GM12878 (cell line): ENCODE measurements around the gene FAM222B. TPM values are rescaled to one million over a fixed set of nuclear protein-coding genes. Genes with fewer than 3 reads are reported as not detected.

Source experiments
- ATAC-seq: fragments of 200-7000 bp; cut with Tn5 transposase; 3 replicates; pipeline ENCODE4 v1.9.1; 2020; ENCODE audit warnings: mild to moderate bottlenecking, moderate library complexity
- BruUV-seq: library from RNA; stranded (reverse); fragments of 400-500 nt; replicated peaks from 2 replicates; lab custom pipeline; 2021; lab: Mats Ljungman, UMichigan
- CTCF ChIA-PET: fragments of 300-600 bp; sonication (Branson Sonifier 250); formaldehyde crosslinking; extraction: SDS; loops from one replicate; lab custom pipeline; 2021; ENCODE audit warnings: inconsistent platforms; lab: Yijun Ruan, JAX
- POLR2A ChIA-PET: fragments of 350-600 bp; formaldehyde crosslinking; extraction: SDS; loops from one replicate; lab custom pipeline; 2021; ENCODE audit warnings: inconsistent platforms; lab: Charles Lee
- RAD21 ChIA-PET: fragments of 300-600 bp; sonication (Branson Sonifier 250); formaldehyde crosslinking; loops from one replicate; lab custom pipeline; 2023; ENCODE audit warnings: antibody characterized with exemption; ENCODE audit not compliant: unreplicated experiment; lab: Charles Lee
- SMC1A ChIA-PET: fragments of 300-600 bp; sonication (Branson Sonifier 250); formaldehyde crosslinking; loops from one replicate; lab custom pipeline; 2023; ENCODE audit not compliant: unreplicated experiment, uncharacterized antibody; lab: Charles Lee
- DNase-seq: peaks from one replicate; pipeline ENCODE4 v3.0.0-alpha.2; 2011; ENCODE audit warnings: low read depth, low spot score
- FAIRE-seq: peaks from 3 replicates; lab custom pipeline; 2011; peaks lifted over from hg19 to GRCh38; lab: Jason Lieb, UNC
- H2AFZ ChIP-seq: 2 replicates; pipeline ENCODE4 v1.6.0; 2011; ENCODE audit warnings: low read depth, low read length, control low read depth; ENCODE audit not compliant: control insufficient read depth
- H3K27ac ChIP-seq: 2 replicates; pipeline ENCODE4 v1.5.1; 2011; ENCODE audit warnings: control low read depth; ENCODE audit not compliant: control insufficient read depth, insufficient read depth
- H3K27me3 ChIP-seq, 2 experiments: replicated peaks in 1 of 2; 2 replicates each; pipeline versions ENCODE4 v1.6.0 to v1.6.1; 2011; ENCODE audit warnings: low read length in 1 of 2; ENCODE audit not compliant: control insufficient read depth in 2 of 2, insufficient read depth in 2 of 2
- H3K36me3 ChIP-seq, 2 experiments: 2 replicates each; pipeline ENCODE4 v1.5.1; 2011; ENCODE audit warnings: low read length in 1 of 2; ENCODE audit not compliant: control insufficient read depth in 2 of 2, insufficient read depth in 2 of 2
- H3K4me1 ChIP-seq: 2 replicates; pipeline ENCODE4 v1.6.1; 2011; ENCODE audit warnings: mild to moderate bottlenecking, low read length, moderate library complexity, mixed read lengths; ENCODE audit not compliant: control insufficient read depth, insufficient read depth
- H3K4me2 ChIP-seq: 2 replicates; pipeline ENCODE4 v1.6.0; 2011; ENCODE audit warnings: control low read depth; ENCODE audit not compliant: control insufficient read depth, insufficient read depth
- H3K4me3 ChIP-seq: fragments of 200-600 bp; sonication (generic); 2 replicates; pipeline ENCODE4 v1.5.1; 2016
- H3K79me2 ChIP-seq: 2 replicates; pipeline ENCODE4 v1.6.0; 2011; ENCODE audit warnings: low read length; ENCODE audit not compliant: control insufficient read depth, insufficient read depth
- H3K9ac ChIP-seq: 2 replicates; pipeline ENCODE4 v1.8.0; 2011; ENCODE audit warnings: low read length, control low read depth, mixed read lengths; ENCODE audit not compliant: control insufficient read depth, insufficient read depth
- H3K9me3 ChIP-seq: replicated peaks from 3 replicates; pipeline ENCODE4 v1.5.1; 2011; ENCODE audit warnings: mild to moderate bottlenecking, low read length; ENCODE audit not compliant: control insufficient read depth, insufficient read depth
- H4K20me1 ChIP-seq: 2 replicates; pipeline ENCODE4 v1.6.0; 2011; ENCODE audit not compliant: control insufficient read depth, insufficient read depth
- BCLAF1 ChIP-seq: fragments of 450-650 bp; IDR thresholded peaks from 2 replicates; pipeline ENCODE4 v1.6.1; 2017; ENCODE audit warnings: antibody characterized with exemption, mild to moderate bottlenecking, moderate library complexity
- E2F4 ChIP-seq: IDR thresholded peaks from 2 replicates; pipeline ENCODE4 v1.6.1; 2012; ENCODE audit warnings: low read depth, low read length, improper control_type of control experiment
- EED ChIP-seq: sonication (generic); IDR thresholded peaks from 2 replicates; pipeline ENCODE4 v1.6.1; 2016; ENCODE audit warnings: antibody characterized with exemption, low read depth
- GABPA ChIP-seq: IDR thresholded peaks from 2 replicates; pipeline ENCODE4 v1.6.1; 2014; ENCODE audit warnings: antibody characterized with exemption, low read depth, mild to moderate bottlenecking, inconsistent platforms
- JUND ChIP-seq: IDR thresholded peaks from 2 replicates; pipeline ENCODE4 v1.6.1; 2012; ENCODE audit warnings: low read depth, mild to moderate bottlenecking, low read length, improper control_type of control experiment, moderate library complexity
- KAT2A ChIP-seq: conservative IDR thresholded peaks from 2 replicates; pipeline ENCODE4 v1.6.1; 2011; ENCODE audit warnings: low read depth, low read length; ENCODE audit not compliant: control insufficient read depth
- NFYA ChIP-seq: IDR thresholded peaks from 2 replicates; pipeline ENCODE4 v1.6.1; 2011; ENCODE audit warnings: low read depth, mild to moderate bottlenecking, low read length, improper control_type of control experiment, borderline replicate concordance
- POU2F2 ChIP-seq: IDR thresholded peaks from 3 replicates; pipeline ENCODE4 v1.6.1; 2011; ENCODE audit warnings: low read depth, mild to moderate bottlenecking, low read length, borderline replicate concordance
- RCOR1 ChIP-seq: conservative IDR thresholded peaks from 2 replicates; pipeline ENCODE4 v1.6.1; 2012; ENCODE audit warnings: low read depth, low read length, improper control_type of control experiment
- SUPT20H ChIP-seq: IDR thresholded peaks from 2 replicates; pipeline ENCODE4 v1.6.1; 2011; ENCODE audit warnings: low read depth, mild to moderate bottlenecking, low read length, moderate library complexity, borderline replicate concordance; ENCODE audit not compliant: control insufficient read depth
- USF1 ChIP-seq: IDR thresholded peaks from 2 replicates; pipeline ENCODE4 v1.6.1; 2011; ENCODE audit warnings: borderline replicate concordance, low read depth, mild to moderate bottlenecking, moderate library complexity, mixed read lengths, low read length; ENCODE audit not compliant: insufficient read depth; ENCODE audit errors: extremely low read length
- ZNF274 ChIP-seq: IDR thresholded peaks from one replicate; pipeline ENCODE4 v1.8.0; 2011; ENCODE audit not compliant: insufficient read length, insufficient read depth
- ZSCAN29 ChIP-seq: fragments of 450-650 bp; IDR thresholded peaks from 2 replicates; pipeline ENCODE4 v1.6.1; 2017; ENCODE audit warnings: mild to moderate bottlenecking, moderate library complexity
- WGBS: methylation state at CpG from one replicate; pipeline ENCODE4 v1.1.6; 2016; ENCODE audit warnings: low lambda C conversion rate; ENCODE audit not compliant: insufficient replicate concordance, insufficient coverage; ENCODE audit errors: missing lambda C conversion rate; 5-methylcytosine and 5-hydroxymethylcytosine counted together
- in situ Hi-C: fragments of 300-500 bp; cut with MboI; formaldehyde crosslinking; loops from 9 replicates; pipeline ENCODE4 v1.14.3; 2018; ENCODE audit warnings: mixed read lengths
- intact Hi-C: fragments of 100-400 bp; cut with micrococcal nuclease; formaldehyde crosslinking; loops from one replicate; pipeline ENCODE4 v1.14.2; 2022; ENCODE audit not compliant: unreplicated experiment
- polyA plus RNA-seq, 11 experiments: library from polyadenylated mRNA; depleted of rRNA in 4 of 11; unstranded in 6 of 11; stranded (reverse) in 5 of 11; fragments of >200 nt; fragmentation: Nextera tagmentation in 4 of 11; fragmentation: Illumina TruSeq in 1 of 11; extraction: Ambion mirVana in 4 of 11; extraction: Trizol in 1 of 11; gene quantifications; 1 replicate in 1 of 11; 2 replicates in 10 of 11; pipeline versions ENCODE4 v1.2.1 to v1.2.3, GENCODE V29; 2011 to 2016; ENCODE audit warnings: inconsistent platforms in 2 of 11, missing spikeins in 2 of 11, low read depth in 1 of 11
- total RNA-seq, 4 experiments: library from RNA; depleted of rRNA in 3 of 4; stranded (reverse); fragments of >200 nt in 3 of 4; fragmentation: Illumina TruSeq in 1 of 4; extraction: Trizol in 1 of 4; gene quantifications; 2 replicates each; pipeline versions ENCODE4 v1.2.1 to v1.2.3, GENCODE V29; 2013 to 2021

Gene FAM222B
- total and polyA plus RNA-seq, 10 of the 15 experiments (the other 5 are each of a cell fraction or from before 2014, with no cell fraction given) = 2.8 to 18.3 (median 6.4) TPM

GRCh38 chr17:28777178-28777577 is 65.4 kb downstream of the FAM222B start (continued):
- TF ChIP-seq E2F4 (no peak), POU2F2 (no peak), NFYA (no peak), RCOR1 (no peak)

- Histone ChIP-seq H3K4me2 (no peak overlapping the region), H3K4me3 (no peak overlapping the region), H3K9me3 (no peaks in the 10 kb centered on the region), H3K27ac (no peak overlapping the region), H3K27me3 (no peaks in the 10 kb centered on the region), H3K79me2 (no peaks in the 10 kb centered on the region; the same call in 1 of the 2 replicates), H3K4me1 (no peaks in the 10 kb centered on the region)
- ATAC-seq (no peak), FAIRE-seq (no peak)
- ChIA-PET CTCF (interaction anchor here (1.0 to 5.0 kb wide), 5 partner anchors 9 to 178 kb away, joined by 3 to 69 read pairs (median 3); no protein-coding TSS in a partner anchor), RAD21 (interaction anchor here (0.9 to 1.5 kb wide), 2 partner anchors 11 to 47 kb away, joined by 4 to 5 read pairs; no protein-coding TSS in a partner anchor)
- in situ Hi-C loops = no loop called here
- TF ChIP-seq ZSCAN29 (no peak), JUND (no peak), GABPA (no peak), ZNF274 (no peak), SUPT20H (no peak), BCLAF1 (no peak), KAT2A (no peak), NFYA (no peak), EED (no peak), USF1 (no peak)
- TF ChIP-seq, all 136 proteins: peak for 0
- WGBS = 100% methylated on average over 3 of the region's 3 CpGs
- no TSS peak for BruUV-seq
- Histone ChIP-seq H4K20me1 (no peaks in the 10 kb centered on the region), H3K9ac (no peak overlapping the region), H2AFZ (no peak overlapping the region), H3K36me3 (0 out of 4 replicates have a peak, but pooled peaks cover 0 to 3% of the 10 kb centered on the region in 2 experiments)
- no peak for DNase-seq
- intact Hi-C loops = no loop called here
- SMC1A ChIA-PET = interaction anchor here (0.9 to 5.3 kb wide), 6 partner anchors 11 to 154 kb away, joined by 3 to 33 read pairs (median 6); partner anchors contain the start of gene TLCD1
- POLR2A ChIA-PET = interaction anchor here (0.7 to 1.2 kb wide), 2 partner anchors 11 to 97 kb away, joined by 3 to 4 read pairs; no protein-coding TSS in a partner anchor
These were observed 68.4 kb downstream of the FAM222B start for GRCh38 chr17:28774206-28774605.
